Epithelial cell of proximal tubule (primary cell): ENCODE measurements around the gene PEX13. TPM values are rescaled to one million over a fixed set of nuclear protein-coding genes. Genes with fewer than 3 reads are reported as not detected.
"Not testable (repeated sequence)": the region's sequence is repeated elsewhere in the genome, so short reads cannot be mapped to it uniquely, and the experiment has no call there.

Experiments used
- DNase-seq: peaks from one replicate; pipeline ENCODE4 v3.0.0-alpha.2; 2011; ENCODE audit warnings: low read depth
- H3K4me3 ChIP-seq: 2 replicates; pipeline ENCODE4 v1.5.1; 2011; ENCODE audit warnings: low read depth, mild to moderate bottlenecking, low read length
- total RNA-seq: library from RNA; depleted of rRNA; stranded (reverse); fragments of >200 nt; gene quantifications from 2 replicates; pipeline ENCODE4 v1.2.3, GENCODE V29; 2015
- TF ChIP-seq, protein P1 (sequence below): conservative IDR thresholded peaks from 2 replicates; pipeline ENCODE4 v1.5.1; 2012; ENCODE audit warnings: low read depth, mild to moderate bottlenecking, low read length

Gene PEX13
- total RNA-seq, 1 donor from 2014 or later = 29.6 TPM

DNA sequence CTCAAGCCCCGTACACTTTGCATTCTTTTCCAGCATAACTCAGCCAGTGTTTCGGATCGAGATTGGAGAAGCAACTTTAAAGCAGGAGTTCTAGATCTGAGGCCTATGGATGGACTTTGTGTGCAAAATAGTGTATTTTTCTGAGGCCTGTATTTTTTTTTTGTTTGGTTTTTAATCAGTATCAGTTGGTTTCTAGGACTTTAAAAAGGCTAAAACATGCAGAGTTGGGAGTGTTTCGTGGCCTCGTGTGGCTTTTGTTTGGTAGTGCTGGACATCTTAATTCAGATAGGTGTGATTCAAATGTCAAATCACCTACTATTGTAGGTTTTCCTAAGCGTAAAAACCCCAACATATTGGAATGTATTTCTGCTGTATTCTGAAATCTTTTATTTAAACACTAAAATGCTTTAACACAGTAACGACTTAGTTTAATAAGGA lies 817 bp downstream of the PEX13 start:
- no peak for DNase-seq
- TF ChIP-seq, protein P1, sequence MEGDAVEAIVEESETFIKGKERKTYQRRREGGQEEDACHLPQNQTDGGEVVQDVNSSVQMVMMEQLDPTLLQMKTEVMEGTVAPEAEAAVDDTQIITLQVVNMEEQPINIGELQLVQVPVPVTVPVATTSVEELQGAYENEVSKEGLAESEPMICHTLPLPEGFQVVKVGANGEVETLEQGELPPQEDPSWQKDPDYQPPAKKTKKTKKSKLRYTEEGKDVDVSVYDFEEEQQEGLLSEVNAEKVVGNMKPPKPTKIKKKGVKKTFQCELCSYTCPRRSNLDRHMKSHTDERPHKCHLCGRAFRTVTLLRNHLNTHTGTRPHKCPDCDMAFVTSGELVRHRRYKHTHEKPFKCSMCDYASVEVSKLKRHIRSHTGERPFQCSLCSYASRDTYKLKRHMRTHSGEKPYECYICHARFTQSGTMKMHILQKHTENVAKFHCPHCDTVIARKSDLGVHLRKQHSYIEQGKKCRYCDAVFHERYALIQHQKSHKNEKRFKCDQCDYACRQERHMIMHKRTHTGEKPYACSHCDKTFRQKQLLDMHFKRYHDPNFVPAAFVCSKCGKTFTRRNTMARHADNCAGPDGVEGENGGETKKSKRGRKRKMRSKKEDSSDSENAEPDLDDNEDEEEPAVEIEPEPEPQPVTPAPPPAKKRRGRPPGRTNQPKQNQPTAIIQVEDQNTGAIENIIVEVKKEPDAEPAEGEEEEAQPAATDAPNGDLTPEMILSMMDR = no peak
- peak overlapping the region; percentile 93 for H3K4me3 ChIP-seq

DNA sequence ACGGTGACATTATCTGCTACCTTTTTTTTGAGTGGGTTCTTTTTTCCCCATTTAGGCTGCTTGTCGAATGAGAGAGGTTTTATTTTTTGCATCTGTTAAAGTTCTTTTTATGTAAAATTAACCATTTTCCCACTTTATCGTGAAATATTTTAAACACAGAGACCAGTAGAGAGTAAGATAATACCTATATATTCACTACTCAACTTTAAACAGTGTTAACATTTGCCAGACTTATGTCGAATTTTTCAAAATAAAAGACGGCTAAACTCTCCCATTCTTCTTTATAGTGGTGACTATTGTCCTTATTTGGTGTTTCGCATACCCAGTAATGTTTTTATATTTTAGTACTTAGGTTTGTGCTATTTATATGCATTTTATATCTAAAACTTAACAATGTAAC lies 1.3 kb downstream of the PEX13 start:
- TF ChIP-seq, protein P1 = no peak
- H3K4me3 ChIP-seq = peak overlapping the region; percentile 93
- no peak for DNase-seq

- TF ChIP-seq, protein P1 = no peak
- no peak overlapping the region for H3K4me3 ChIP-seq
- no peak for DNase-seq
These were observed 3.7 kb downstream of the PEX13 start for GRCh38 chr2:61021228-61021660.

- DNase-seq = no peak
- TF ChIP-seq, protein P1 = no peak
- no peak overlapping the region for H3K4me3 ChIP-seq
These were observed 6.2 kb downstream of the PEX13 start for GRCh38 chr2:61023670-61024069.

DNA sequence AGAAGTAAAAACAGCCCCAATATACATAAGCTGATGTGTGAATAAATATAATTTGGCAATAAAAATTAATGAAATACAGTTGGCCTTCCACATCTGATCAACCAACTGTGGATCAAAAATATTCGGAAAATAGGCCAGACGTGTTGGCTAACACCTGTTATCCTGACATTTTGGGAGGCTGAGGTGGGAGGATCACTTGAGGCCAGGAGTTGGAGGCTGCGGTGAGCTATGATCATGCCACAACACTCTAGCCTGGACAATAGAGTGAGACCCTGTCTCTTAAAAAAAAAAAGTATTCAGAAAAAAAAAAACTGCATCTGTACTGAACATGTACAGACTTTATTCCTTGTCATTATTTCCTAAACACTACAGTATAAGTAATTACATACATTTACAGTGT lies 12.0 kb downstream of the PEX13 start:
- DNase-seq = no peak
- no peak overlapping the region for H3K4me3 ChIP-seq
- TF ChIP-seq, protein P1 = no peak

GRCh38 chr2:61034592-61034991 lies 17.1 kb downstream of the PEX13 start:
- DNase-seq, H3K4me3 ChIP-seq: not testable (repeated sequence)

DNA sequence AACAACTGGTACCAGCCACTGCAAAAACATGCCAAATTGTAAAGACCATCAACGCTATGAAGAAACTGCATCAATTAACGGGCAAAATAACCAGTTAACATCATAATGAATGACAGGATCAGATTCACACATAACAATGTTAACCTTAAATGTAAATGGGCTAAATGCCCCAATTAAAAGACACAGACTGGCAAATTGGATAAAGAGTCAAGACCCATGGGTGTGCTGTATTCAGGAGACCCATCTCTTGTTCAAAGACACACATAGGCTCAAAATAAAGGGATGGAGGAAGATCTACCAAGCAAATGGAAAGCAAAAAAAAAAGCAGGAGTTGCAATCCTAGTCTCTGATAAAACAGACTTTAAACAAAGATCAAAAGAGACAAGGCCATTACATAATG lies 19.1 kb downstream of the PEX13 start:
- not testable (repeated sequence) for H3K4me3 ChIP-seq, DNase-seq

- no peak for DNase-seq
- TF ChIP-seq, protein P1 = no peak
- no peak overlapping the region for H3K4me3 ChIP-seq
These were observed 25.3 kb downstream of the PEX13 start for GRCh38 chr2:61042807-61043206.
